GM19463 (cell line): ENCODE data around the gene PLVAP.

ENCODE experiments used
- ATAC-seq: cut with Tn5 transposase; IDR thresholded peaks from one replicate; pipeline ENCODE4 v1.9.1; 2021; ENCODE audit warnings: mild to moderate bottlenecking, moderate library complexity; ENCODE audit not compliant: unreplicated experiment

Gene PLVAP

GRCh38 chr19:17336872-17337674, 40.1 kb downstream of the PLVAP start, which contains the start of gene GTPBP3:
TSS of gene GTPBP3 (plus strand) at chr19:17337553. CDS start at chr19:17337612, 59 bp downstream.
- ATAC-seq = peak; percentile 78

GRCh38 chr19:17335575-17335974, 41.6 kb downstream of the PLVAP start:
- ATAC-seq = no peak

- peak; percentile 45 for ATAC-seq
Observed at GRCh38 chr19:17334414-17335409, 42.4 kb downstream of the PLVAP start, which contains the start of gene ANO8. TSS of gene ANO8 (minus strand) at chr19:17334855. CDS start at chr19:17334670, 185 bp downstream.

DNA sequence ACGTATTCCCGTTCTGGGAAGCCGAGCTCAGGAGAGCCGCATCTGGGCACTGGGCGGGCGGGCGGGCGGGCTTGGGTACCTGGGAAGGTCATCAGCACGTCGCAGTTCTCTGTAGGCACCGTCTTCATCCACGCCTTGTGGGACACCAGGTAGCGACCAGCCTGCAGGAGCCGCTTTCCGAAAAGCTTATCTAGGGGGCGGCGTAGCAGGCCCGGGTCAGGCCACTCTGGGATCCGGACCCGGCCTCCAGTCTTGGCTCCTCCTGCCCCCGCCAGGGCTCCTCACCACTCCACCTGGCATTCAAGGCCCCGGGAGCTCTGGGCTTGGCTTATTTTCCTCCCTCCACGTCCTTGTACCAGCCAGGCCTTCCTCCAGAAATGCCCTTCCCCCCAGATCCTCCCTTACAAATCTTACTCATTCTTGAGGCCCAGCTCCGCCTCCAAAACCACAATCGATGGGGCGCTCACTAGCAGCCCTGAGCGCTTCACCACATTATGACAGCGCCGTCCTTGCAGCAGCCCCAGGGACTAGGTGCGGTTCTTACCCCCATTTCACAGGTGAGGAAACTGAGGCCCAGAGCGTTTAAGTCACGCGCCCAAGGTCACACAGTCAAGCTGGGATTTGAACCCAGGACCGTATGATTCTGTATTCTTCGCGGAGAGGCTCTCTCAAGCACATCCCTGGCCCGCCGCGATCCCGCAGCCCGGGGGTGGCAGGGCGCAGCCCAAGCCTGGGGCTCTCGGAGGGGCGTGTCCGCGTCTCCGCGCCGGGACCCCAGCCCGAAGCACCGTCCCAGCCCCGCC, 43.3 kb downstream of the PLVAP start:
- no peak for ATAC-seq

GRCh38 chr19:17332677-17333581, 44.2 kb downstream of the PLVAP start:
- ATAC-seq = no peak

DNA sequence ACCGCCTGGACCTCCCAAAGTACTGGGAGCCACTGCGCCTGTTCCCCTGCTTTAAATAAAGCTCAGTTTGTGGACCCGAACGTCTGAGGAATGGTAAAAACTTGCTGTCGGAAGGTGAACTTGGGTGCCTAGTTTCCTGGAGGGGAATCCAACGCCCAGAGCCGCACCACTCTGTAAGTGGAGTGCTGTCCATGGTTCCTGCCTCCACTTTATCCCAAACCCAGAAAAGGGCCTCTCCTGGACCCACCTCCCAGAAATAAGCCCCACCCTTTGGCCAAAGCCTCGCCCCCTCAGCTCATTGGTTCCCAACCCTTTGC, 44.8 kb downstream of the PLVAP start:
- ATAC-seq = no peak

DNA sequence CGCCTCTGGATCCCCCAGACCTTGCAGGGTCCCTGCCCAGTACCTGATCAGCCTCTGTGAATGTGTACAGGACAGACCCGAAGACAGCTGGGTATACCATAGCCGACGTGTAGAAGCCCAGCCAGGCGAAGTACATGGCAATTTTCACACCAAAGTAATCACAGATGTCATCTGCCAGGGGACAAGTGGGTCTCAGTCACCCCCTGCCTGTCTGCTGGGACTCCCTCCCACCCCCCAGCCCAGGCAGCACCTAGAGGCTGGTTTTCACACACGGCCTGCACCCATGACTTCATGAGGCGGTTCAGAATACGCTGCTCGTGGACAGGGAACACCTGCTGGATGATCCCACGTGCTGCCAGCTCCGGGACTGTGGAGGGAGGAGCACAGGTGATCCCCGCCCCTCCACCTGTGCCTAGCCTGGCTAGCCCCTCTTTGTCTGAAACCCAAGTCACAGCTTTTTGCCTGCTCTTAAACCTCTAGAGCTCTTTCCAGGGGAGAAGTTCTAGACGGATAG, 46.0 kb downstream of the PLVAP start:
- ATAC-seq = no peak

DNA sequence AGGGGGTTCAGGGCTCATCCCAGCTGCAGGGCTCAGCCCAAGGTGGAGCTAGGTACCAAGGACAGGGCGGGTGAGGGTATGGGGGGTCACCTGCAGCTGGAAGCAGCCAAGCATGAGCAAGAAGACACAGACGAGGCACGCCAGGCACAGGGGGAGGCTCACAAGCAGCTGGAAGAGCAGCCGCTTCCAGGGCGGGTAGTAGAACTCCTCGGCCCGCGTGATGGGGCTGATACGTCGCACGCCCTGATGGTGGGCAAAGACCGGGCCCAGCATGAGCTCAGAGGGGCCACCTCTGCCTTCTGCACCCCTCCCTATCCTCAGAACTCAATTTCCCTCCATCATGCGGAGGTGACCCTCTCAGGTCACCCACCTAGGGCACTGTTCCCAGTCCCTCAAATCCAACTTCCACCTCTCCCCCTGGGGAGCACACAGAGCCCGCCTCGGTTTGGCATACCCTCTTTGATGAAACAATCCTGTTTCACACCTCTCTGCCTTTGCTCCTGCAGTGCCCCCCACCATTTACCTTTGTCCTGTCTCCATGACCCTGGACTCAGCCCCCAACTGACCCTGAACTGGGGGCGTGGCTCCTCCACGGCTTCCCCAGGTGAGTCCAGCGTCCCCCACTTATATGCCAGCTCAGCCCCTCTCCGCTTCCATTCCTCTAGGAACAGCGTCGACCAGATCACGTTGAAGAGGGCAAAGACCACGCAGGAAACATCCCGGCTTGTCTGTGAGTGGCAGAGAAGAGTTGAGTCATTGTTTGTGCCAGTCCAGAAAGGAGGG, 46.7 kb downstream of the PLVAP start:
- ATAC-seq = no peak

- ATAC-seq = no peak
Observed at GRCh38 chr19:17329366-17330261, 47.5 kb downstream of the PLVAP start.

DNA sequence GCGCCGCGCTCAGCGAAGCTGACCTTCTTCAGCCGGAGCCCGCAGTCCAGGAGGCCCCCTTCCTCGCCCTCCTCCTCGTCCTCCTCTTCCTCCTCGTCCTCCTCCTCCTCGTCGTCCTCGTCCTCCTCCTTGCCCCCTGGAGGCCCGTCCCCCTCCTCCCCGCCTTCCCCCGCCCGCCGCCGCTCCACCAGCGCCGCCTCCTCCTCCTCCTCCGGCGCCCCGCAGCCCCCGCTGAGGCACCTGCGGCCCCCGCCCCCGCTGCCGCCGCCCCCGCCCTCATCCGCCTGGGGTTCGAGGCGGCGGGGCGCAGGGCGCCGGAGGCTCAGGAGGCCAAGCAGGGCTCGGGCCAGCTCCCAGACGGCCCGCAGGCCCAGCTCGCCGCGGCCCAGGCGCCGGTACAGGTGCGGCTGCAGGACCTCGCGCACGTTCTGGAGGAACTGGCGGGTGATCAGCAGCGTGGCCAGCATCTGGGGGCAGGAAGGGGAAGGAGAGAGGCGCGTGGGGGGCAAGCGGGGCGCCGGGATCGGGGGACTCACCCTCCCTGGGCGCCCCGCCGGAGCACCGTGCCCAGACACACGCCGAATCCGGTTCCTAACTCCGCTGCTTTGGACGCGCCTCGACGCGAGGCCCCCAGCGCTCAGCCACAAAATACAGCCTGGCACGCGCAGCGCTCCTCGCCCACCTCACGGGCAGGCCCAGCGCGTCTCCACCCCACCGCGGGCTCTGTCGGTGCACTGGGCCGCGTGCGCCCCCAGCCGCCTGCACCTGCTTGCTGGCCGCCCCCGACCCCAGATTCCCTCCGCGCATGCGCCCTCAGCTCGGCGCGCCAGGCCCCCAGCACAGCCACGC, 48.4 kb downstream of the PLVAP start:
- ATAC-seq = no peak

GRCh38 chr19:17327654-17328516, 49.3 kb downstream of the PLVAP start:
- ATAC-seq = no peak

DNA sequence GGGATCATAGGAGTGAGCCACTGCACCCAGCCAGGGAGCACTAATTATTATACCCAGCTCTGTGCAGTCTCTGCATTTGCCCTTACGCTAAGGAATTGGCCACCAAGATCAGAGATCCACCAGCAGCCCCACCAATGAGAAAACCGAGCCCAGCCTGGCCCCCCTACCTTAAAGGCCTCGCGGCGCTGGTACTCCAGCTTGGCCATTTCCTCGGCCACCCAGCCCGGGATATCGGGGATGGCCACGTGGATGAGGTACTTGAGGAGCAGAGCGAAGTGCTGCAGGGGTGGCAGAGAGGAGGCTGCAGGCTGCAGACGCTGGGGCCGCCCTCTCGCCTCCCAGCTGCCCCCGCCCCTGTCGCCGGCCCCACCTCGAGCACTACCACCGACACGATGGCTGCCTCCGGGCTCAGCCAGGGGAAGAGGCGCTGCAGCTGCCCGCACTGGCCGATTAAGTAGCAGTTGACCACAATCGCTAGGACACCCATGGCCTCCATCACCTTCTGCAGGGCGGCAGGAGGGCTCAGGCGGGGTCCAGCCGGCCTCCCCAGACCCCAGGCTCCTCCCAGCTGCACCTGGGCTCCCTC, 50.0 kb downstream of the PLVAP start:
- no peak for ATAC-seq

DNA sequence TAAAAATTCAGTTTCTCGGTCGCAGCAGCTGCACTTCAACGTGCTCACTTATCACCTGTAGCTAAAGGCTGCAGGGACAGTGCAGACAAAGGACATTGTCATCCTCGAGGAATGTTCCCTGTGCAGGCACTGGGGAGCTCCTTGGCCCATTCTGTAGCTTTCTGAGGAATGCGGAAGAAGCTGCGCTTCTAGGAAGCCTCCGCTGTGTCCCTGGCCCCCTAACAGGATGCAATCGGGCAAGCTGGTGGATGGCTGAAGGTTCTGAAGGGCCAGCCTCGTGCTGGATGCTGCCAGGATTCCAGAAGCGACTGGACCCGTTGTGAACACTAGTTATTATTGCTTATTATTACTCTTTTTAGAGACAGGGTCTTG, 50.6 kb downstream of the PLVAP start:
- ATAC-seq = no peak

DNA sequence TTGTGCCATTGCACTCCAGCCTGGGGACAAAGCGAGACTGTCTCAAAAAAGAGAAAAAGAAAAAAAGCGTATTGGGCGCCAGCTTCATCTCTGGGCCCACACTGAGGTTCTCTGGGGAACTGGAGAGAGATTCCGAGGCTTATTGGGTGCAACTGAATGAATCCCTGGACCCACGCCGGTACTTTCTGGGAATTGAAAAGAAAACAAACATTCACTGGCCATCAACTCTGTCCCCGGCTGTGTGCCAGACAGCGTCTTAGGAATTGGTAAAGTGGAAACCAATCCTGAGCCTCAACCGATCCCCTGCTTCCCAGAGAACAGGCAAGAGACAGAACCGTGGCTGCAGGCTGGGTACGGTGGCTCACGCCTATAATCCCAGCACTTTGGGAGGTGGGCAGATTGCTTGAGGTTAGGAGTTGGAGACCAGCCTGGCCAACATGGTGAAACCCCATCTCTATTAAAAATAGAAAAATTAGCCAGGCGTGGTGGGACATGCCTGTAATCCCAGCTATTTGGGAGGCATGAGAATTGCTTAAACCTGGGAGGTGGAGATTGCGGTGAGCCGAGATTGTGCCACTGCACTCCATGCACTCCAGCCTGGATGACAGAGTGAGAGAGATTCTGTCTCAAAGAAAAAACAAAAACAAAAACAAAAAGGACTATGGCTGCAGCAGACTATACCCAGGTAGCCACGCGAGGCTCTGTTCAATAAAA, 51.1 kb downstream of the PLVAP start:
- ATAC-seq = no peak

- no peak for ATAC-seq
Observed at GRCh38 chr19:17325133-17325532, 52.0 kb downstream of the PLVAP start.
